Activated naive CD4-positive, alpha-beta T cell (primary cell): Measurements from ENCODE around the gene MMP20.

Source experiments
- DNase-seq, 4 experiments: peaks; one replicate each; lab custom pipeline; 2025; lab: John Stamatoyannopoulos, UW

MMP20 gene

DNA sequence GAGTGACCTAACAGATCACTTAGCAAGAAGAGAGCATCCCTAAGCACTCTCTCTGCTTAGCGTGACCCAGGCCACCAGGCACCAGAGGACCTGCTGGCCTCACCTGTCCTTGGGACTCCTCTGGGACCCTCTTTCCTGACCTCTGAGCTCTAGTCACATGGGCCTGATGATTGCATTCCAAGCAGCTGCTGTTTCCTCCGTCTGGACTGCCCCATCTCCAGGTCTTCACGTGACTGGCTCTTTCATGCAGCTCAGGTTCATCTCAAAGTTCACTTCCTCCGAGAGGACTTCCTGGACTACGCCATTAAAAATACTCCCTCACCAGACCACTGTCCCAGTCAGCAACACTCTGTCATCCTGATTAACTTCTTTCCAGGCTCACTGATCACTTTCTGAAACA lies 2.9 kb downstream of the MMP20 start:
- DNase-seq, result no peak

DNA sequence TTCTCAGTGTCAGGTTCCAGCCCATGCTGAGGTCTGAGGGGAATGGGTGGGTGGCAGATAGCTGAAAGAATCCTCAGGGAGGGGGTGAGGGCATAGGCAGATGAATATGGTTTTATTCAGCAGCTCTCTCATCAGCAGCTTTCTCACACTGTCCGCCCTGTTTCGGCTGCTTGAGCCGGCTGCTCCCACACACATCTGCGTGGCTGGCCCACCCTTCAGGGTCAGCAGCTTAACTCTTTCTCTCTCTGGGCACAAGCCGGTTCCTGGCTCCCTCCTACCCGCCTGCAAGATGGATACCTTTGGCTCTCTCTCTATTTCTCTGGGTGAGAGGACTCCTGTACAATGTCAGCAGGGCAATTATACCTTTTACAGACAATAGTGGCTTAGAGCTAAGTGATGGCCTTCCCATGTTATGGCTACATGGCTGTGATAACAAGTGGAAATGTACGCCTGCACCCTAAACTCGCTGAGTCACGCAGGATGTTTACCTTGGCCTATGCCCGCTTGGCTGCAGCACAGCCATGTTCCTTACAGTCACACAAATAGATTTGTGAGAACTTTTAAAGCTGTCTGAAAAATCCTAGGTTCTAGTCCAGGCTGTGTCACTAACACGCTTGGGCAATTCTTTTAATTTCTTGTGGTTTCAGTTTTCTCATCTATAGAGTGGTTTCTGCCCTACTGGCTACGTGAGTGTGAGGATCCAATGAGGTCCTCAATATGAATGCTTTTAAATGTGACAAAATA lies 4.1 kb downstream of the MMP20 start:
- DNase-seq, result no peak

DNA sequence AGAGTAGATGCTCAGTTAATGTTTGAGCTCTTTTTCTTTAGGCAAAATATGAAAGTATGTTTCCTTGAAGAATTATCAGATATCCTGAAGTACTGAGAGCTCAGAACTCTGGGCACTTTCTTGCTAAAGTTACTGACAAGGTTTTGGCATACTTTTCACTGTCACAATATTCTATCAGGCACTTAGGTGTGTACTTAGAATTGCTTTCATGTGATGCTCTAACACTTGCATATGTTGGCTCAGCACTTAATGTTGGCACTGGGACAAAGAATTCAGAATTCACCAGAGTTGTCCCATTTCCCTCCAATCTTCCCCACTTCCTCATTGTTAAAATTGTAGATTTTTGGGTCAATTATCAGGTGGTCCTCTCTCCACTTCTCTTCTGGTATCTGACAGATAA lies 5.0 kb downstream of the MMP20 start:
- DNase-seq, result no peak

DNA sequence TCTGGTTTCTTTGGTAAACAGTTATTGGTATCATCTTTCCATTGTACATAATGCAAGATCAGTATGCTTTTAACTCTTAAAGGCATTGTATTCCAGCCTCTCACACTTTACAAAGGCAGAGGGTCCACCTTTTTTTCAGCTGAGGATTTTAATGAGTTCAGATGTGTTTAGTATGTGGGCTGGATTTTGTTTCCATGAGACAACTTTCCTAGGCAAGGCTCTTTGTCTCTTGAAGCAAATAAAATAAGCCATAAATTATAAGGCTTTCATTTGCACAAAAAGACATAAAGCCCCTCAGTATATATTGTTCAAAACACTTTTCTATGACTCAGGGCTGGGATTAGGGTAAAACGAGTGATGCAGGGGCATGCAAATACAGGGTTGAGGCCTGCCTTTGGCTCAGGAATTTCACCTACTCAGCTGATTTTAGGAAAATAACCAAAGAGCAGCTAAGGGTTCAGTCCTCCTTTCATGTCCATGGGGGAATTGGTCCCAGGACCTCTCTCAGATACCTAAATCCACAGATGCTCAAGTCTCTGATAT lies 7.6 kb downstream of the MMP20 start:
- no peak for DNase-seq

DNA sequence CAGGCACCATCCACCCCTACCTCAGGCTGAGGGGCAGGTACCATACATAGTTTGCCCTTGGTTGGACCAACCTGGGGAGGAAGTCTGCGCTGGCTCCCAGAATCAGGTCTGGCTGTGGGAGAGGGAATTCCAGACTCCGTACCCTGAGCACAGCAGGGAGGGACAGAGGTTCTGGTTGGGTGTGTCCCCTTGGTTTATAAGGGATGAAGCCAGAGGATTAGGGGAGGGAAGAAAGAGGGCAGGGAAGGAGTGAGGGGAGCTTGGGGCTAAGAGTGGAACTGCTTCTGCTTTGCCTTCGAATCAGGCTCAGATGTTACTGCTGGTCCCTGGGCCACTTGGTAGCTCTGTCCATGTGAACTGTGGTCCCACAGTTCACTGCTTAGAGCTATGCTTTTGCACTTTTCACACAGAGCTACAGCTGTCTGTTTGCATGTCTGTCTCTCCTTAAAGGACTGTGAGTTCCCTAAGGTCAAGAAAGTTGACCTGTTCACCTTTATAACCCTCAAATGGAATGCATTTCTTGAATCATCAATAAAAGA lies 9.2 kb downstream of the MMP20 start:
- DNase-seq, result no peak

DNA sequence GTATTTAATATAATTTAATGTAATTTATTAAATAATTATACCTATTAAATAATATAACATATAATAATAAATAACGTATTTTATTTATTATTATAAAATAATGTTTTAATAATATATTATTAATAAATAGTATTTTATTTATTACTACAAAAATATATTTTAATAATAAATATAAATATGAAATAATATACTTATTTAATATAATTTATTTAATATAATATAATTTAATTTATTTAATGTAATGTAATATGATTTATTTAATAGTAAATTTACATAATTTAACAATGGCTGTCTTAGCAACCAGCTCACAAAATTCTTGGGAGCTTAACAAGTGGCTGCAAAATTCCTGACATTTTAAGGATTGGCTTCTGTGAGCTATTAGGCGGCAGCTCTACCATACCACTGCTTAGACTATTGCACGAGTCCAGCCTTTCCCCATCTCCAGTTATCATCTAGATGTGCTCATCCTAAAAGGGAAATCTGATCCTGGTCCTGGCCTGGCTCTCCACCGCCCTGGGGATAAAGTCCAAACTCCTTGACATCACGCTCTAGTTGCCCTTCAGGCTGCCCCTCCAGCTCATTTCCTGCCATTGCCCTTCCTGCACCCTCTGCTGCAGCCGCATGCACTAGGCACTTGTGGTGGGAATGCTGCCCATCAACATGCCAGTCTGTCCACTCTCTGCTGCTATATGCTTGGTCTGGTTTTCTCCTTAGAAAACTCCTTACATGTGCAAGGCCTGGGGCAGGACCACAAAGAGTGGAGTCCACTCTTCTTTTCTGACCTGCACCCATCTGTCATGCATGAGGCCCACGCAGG lies 9.8 kb downstream of the MMP20 start:
- no peak for DNase-seq

DNA sequence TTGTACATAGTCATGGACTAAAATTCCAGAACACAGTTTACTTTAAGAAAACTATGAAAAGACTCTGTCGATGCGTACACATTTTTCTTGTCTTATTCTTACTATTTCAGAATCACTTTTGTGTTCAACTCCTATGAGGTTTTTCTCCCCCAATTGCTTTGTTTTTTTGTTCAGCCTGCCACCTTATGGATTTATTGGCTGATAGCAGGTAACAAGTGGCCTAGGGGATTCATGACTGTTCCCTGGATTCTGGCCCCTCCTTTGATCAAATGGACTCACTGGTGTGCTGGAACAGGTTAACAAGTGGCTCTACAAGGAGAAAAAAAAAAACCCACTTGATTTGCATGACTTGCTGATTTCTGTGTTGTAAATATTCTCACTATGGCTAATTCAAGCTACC lies 10.6 kb downstream of the MMP20 start:
- no peak for DNase-seq

DNA sequence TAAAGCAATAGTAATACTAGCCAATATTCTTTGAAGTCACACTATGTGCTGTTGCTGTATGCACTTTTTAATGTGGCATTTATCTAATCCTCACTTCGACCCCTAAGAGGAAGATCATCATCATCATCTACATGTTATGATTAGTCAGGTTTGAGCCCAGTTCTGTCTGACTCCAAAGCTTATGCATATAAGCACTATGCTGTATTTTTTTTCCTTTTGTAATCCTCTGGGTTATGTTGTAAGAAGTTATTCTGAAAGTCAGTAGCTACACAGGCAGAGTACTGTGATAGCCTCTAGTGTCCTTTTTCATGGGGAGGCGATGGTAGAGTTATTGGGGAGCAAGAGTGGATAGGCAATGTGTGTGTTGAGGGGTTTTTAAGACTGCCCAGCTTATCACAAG lies 11.1 kb downstream of the MMP20 start:
- DNase-seq, result no peak

DNA sequence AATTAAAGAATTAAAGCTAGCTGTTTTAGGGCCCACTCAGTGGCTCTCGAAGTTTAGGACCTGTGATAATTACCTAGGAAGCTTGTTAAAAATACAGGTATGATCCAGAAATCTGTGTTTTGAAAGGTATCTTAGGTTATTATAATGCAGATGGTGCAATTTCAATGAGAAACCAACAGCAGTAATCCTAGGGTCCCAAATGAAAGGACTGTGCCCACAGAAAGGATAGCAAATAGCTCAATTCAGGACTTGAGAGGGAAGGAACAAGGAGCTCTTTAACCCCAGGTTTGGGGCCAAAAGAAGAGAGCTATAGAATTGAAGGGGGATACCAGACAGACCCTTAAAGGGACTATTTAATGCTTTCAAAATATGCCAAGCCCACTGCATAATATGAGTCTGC lies 11.7 kb downstream of the MMP20 start:
- DNase-seq, result no peak

DNA sequence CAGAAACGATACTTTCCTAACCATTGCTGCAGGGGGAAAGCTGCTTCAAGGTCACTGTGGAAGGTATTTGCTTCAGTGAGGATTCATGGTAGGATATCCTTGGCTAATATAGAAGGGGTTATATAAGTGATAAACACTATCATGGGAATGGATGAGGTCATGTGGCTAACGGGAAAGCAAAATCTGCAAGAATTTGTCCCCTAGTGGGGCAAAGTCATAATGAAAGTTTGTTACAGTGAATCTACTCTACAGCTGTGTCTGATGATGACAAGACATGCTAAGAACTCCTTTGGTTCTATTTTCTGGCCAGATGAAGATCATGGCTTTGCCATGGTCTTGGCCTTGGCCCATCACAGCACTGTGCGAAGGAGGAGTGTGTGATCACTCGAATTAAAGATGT lies 13.8 kb downstream of the MMP20 start:
- no peak for DNase-seq

DNA sequence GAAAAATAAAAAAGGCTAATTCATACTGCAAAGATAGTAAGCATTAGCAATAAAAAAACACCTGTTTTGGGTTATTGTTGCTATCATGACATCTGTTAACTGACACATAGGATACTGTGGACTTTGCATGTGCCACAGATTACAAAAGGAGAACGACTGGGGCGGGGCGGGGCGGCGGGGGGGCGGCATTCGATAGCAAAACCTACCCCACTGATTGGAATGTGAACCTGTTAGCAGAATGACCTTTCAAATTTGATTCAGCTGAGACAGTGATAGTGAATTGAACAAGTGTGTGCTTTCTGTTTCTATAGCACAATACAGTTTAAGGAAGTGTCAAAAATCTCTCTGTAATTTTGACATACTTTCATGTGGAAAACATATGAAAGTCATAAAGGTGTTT lies 14.9 kb downstream of the MMP20 start:
- DNase-seq, result no peak

DNA sequence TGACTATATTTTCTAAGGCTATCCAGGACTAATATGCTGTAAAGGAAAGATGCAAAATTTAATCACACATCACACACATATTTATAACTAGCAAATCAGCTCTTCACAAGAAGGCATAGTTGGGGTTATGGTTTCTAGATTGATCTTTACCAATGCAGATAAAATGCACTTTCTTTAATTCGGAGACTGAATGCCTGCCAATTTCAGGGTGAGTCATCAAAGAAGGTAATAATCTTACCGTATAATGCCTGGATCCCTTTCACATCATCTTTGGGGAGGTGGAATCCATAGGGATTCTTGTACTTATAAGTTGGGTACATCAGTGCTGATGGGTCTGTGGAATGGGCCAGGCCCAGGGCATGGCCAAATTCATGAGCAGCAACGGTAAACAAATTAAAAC lies 16.4 kb downstream of the MMP20 start:
- DNase-seq, result no peak

DNA sequence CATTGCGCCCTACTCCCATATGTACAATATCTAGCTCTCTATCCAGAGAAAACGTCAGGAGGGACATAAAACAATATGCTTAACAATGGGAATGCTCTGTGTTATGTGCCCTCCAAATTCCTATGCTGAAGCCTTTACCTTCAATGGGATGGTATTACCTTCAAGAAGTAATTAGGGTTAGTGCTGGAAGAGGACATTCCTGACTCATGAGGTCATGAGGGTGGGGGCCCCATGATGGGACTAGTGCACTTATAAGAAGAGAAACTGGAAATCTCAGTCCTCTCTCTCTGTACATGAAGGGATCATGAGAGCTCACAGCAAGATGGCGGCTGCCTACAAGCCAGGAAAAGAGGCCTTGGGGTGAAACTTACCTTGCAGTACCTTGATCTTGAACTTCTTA lies 20.3 kb downstream of the MMP20 start:
- DNase-seq, result no peak

DNA sequence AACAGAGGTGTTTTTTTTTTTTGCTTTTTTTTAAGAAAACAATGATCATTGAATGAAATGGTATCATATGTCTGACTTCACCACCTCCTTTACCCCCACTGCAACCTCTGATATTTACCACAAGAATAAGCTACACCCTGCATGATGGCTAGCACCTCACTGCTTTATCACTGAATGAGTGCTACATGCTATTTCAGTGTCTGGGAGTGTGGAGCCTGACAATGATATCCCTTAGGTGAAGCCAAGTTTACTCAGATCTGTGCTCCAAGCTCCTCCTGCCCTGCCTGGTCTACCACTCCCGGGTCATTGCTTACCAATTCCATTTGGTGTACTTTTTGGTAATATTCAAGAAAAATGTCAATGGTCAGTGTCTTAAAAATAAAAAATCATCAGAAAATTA lies 21.1 kb downstream of the MMP20 start:
- DNase-seq, result no peak

DNA sequence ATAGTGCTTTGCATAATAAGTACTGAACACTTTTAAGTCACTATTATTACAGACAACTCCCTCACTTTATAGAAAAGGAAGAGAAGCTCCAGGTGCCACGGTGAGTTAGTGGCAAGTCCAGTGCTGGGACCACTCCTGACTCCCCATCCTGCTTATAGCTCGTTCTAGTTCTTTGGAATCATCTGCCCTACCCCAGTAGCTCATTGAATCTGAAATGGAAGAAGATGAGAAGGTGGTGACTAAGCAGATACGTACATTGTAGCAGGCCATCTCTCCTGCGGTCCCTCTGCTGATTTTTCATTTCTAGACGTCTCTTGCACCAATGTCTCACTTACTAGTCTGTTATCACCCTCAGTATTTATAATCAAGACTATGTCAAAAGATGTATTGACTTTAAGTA lies 21.6 kb downstream of the MMP20 start:
- DNase-seq, result no peak

DNA sequence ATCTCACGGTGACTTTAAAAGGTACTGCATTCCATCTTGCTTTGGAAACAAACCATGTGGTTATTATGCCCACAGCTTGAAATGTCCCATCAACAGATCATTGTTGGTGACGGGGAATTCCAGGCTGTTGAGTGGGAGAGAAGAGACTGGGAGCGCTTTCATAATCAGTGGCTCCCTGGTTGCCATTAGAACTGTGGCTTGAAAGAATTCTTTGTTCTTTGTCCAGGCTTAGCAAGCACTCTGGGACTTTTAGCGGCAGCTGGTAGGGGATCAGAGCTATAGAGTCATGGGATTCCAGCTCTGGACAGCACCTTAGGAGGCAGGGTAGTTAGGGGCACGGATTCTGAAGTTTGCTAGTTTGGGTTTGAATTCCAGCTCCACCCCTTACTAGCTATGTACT lies 22.0 kb downstream of the MMP20 start:
- no peak for DNase-seq

DNA sequence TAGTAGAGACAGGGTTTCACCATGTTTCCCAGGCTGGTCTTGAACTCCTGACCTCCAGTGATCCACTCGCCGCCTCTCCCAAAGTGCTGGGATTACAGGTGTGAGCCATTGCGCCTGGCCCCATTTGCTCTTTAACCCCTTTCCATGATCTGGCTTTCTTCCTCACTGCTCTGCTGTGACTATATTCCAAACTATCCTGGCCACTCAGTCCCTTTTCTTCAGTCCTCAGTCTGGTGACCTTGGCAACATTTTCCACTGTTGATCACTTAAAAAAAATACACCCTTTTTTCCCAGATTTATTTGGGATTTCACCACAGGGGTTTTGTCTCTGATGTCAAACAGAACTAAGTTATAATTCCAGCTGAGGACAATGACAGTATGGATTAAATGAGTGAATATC lies 24.5 kb downstream of the MMP20 start:
- no peak for DNase-seq

DNA sequence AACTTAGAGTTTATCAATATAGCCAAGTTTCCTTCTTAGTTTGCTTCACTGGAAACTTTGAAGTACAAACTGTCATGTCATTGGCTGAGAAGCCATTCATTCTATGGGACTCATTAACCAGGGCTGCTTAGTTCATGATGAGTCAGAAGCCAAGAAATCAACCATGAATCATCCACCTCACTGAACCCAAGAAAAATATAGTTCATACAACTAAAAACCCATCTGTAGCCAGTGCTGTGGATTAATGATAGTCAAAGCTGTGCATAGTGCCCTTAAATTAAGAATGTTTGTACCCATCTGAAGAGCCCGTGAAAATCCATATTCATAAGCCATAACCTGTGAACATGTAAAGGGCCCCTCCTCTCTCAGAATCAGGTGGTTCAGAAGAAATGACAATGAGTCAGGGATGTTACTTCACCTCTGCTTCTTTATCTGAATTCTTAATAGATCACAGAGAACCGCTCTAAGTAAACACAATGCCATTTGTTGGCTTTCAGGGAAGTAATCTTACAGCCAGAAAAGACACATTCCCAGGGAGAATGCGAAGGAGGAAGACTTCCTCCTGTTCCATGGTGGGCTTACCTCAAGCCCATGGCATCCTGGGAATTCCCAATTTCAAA lies 25.4 kb downstream of the MMP20 start:
- DNase-seq, result no peak

DNA sequence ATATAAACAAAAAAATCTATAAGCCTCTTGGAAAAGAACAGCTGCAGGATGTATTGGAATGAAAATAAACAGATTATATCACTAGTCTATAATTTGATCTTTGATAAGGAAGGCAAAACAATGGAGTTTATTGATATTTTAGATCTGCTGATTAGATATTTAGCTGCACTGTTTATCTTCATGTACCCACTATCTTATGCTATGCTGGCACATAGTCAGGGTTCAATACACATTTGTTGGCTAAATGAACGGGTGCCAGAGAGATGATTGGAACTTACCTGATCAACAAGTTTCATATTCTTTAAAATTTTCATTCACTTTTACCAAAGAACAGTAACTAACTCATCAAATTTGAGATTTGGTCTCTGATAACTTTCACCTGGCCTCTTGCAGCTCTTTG lies 26.9 kb downstream of the MMP20 start:
- DNase-seq, result no peak

DNA sequence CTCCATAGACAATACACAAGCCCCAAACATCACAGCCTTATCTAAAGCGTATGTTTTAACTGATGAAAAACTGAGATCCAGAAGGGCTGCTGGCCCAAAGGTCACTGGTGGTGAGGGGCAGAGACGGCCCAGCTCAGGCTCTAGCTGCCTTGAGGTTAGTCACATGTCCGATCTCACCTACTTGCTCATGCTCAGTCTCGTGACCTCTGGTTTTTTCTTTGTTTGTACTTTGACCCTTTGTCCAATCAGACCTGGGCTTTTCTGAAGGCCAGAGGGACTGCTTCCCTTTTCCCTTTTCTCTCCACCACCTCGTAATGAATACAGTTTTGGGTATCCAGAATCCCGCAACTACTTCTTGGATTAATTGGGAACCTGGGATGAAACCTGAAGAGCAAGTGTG lies 28.6 kb downstream of the MMP20 start:
- no peak for DNase-seq

DNA sequence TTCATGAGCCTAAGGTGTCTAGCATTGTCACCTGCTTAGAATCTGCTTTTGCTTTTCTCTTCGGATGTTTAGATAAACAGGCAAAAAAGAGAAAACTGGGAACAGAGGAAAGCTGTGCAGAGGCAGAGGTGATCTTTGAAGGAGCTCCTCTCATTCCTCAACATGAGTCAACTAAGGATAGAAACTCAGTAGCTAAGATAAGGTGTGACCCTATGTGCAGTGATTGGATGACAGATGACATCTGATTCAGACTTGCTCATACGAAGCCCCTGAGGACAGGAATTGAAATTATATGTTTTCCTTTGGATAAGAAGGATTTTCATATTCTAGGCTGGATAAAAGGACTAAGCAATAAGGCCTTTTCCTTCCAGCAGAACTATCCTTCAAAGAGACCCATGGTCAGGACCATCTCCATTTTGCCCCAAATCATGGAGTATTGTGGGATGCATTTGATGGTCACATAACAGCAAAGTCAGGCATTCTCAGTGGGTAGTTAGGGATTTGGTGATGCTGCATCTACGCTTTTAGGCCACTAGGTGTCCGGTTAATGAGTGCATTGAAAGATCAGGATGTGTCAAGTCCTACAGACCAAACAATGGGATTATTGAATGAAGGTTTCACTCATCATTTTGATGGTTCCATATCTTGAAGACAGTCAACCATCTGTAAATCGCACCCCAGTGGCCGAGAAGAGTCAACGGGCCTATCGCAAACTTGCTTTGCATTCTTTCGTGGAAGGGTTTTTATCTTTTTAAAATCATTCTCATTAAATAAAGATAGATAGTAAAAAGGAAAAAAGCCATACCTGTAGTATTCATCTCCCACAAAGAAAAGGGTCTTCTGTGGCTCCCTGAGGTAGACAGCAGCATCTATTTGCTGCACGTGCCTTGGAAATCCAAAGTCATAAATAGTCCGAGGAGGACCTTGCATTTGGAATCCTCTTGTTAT lies 32.2 kb downstream of the MMP20 start:
- DNase-seq, result no peak

DNA sequence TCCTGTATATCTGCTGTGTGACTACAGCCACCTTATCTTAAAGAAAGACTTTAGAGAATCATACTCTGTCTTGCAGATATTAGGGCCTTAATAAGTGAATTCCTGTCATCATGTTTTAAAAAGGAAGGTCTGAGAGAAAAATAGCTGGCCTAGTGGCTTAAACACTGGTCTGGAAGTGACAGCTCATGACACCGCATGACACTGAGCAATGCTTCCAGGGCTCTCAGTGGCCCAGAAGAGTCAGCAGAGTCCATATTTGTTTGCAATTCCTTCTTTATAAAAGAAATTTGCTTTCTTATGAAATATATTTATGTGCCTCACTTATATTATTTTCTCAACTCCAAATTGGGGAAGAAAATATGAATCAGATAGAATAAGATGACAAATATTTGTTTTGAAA lies 33.0 kb downstream of the MMP20 start:
- no peak for DNase-seq
